Measurements from ENCODE around the gene R3HDM2. TPM values are rescaled to one million over a fixed set of nuclear protein-coding genes. Genes with fewer than 3 reads are reported as not detected.
A peak's percentile ranks its signal among the peaks of the same experiment; 100 is the strongest.

Gene R3HDM2
- total and polyA plus RNA-seq, 2 of the 13 experiments (the other 11 are each of a cell fraction or from before 2014, with no cell fraction given): 11.1 to 23.5 TPM

DNA sequence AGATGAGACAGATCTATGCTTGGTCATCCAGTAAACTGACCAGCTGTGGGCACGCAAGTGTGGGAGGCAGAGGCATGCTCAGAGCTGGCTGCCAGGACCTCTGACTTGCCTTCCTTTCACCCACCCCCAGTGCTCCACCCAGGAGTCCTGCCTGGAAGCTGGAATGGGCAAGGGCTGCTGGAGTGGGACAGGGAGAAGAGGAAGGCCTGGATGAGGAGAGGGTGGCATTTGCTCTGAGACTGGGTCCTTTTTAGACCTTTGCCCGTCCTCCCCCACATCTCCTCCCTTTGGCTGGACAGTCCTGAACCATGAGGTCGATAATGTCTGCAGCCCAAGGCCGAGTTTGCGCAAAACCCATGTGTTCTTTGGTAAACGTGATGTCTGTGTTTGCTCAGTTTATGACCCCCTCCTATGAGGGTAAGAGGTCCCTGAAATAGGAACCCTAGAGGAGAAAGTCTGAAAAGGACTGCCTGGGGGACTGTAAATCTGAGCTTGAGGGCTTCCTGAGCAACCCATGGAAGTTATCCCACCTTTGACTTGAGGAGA, 20.5 kb upstream of the R3HDM2 start (continued):
- no peak for TF ChIP-seq CENPT (CRISPR knock-in tag; IDR thresholded peaks at IDR 0.05; ENCODE audit: low read depth)
- TF ChIP-seq ELF3 (CRISPR knock-in tag; IDR thresholded peaks at IDR 0.05): peak; percentile 89
- TF ChIP-seq, protein P1, sequence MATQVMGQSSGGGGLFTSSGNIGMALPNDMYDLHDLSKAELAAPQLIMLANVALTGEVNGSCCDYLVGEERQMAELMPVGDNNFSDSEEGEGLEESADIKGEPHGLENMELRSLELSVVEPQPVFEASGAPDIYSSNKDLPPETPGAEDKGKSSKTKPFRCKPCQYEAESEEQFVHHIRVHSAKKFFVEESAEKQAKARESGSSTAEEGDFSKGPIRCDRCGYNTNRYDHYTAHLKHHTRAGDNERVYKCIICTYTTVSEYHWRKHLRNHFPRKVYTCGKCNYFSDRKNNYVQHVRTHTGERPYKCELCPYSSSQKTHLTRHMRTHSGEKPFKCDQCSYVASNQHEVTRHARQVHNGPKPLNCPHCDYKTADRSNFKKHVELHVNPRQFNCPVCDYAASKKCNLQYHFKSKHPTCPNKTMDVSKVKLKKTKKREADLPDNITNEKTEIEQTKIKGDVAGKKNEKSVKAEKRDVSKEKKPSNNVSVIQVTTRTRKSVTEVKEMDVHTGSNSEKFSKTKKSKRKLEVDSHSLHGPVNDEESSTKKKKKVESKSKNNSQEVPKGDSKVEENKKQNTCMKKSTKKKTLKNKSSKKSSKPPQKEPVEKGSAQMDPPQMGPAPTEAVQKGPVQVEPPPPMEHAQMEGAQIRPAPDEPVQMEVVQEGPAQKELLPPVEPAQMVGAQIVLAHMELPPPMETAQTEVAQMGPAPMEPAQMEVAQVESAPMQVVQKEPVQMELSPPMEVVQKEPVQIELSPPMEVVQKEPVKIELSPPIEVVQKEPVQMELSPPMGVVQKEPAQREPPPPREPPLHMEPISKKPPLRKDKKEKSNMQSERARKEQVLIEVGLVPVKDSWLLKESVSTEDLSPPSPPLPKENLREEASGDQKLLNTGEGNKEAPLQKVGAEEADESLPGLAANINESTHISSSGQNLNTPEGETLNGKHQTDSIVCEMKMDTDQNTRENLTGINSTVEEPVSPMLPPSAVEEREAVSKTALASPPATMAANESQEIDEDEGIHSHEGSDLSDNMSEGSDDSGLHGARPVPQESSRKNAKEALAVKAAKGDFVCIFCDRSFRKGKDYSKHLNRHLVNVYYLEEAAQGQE (IDR thresholded peaks at IDR 0.05; ENCODE audit: borderline replicate concordance in 1 of 2, low read depth in 1 of 2, low read length in 2 of 2): peak in 1 of 2 experiments; percentile 80; a peak in 2 of 4 replicates
- peak; percentile 98 for TF ChIP-seq RXRA (CRISPR knock-in tag; IDR thresholded peaks at IDR 0.05)
- TF ChIP-seq CC2D1A (CRISPR knock-in tag; IDR thresholded peaks at IDR 0.05): no peak
- TF ChIP-seq MAZ (IDR thresholded peaks at IDR 0.05; ENCODE audit: borderline replicate concordance, low read depth, low read length): peak; percentile 64; the same call in 1 of the 2 replicates
- peak; percentile 95 for TF ChIP-seq MAZ (CRISPR knock-in tag; IDR thresholded peaks at IDR 0.05; ENCODE audit: low read depth)
- TF ChIP-seq, protein P2, sequence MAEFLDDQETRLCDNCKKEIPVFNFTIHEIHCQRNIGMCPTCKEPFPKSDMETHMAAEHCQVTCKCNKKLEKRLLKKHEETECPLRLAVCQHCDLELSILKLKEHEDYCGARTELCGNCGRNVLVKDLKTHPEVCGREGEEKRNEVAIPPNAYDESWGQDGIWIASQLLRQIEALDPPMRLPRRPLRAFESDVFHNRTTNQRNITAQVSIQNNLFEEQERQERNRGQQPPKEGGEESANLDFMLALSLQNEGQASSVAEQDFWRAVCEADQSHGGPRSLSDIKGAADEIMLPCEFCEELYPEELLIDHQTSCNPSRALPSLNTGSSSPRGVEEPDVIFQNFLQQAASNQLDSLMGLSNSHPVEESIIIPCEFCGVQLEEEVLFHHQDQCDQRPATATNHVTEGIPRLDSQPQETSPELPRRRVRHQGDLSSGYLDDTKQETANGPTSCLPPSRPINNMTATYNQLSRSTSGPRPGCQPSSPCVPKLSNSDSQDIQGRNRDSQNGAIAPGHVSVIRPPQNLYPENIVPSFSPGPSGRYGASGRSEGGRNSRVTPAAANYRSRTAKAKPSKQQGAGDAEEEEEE (CRISPR knock-in tag; IDR thresholded peaks at IDR 0.05; ENCODE audit: borderline replicate concordance): no peak
- TF ChIP-seq ZNF451 (CRISPR knock-in tag; IDR thresholded peaks at IDR 0.05): peak; percentile 42; the same call in 1 of the 2 replicates
- TF ChIP-seq, protein P3, sequence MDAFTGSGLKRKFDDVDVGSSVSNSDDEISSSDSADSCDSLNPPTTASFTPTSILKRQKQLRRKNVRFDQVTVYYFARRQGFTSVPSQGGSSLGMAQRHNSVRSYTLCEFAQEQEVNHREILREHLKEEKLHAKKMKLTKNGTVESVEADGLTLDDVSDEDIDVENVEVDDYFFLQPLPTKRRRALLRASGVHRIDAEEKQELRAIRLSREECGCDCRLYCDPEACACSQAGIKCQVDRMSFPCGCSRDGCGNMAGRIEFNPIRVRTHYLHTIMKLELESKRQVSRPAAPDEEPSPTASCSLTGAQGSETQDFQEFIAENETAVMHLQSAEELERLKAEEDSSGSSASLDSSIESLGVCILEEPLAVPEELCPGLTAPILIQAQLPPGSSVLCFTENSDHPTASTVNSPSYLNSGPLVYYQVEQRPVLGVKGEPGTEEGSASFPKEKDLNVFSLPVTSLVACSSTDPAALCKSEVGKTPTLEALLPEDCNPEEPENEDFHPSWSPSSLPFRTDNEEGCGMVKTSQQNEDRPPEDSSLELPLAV (CRISPR knock-in tag; conservative IDR thresholded peaks at IDR 0.05; ENCODE audit: low read depth): no peak
- peak; percentile 81 for TF ChIP-seq ZZZ3 (CRISPR knock-in tag; IDR thresholded peaks at IDR 0.05; ENCODE audit: borderline replicate concordance)
- peak; percentile 51; the same call in 1 of the 2 replicates for TF ChIP-seq ZFP36L1 (CRISPR knock-in tag; IDR thresholded peaks at IDR 0.05)
- no peak for TF ChIP-seq ZNF841 (CRISPR knock-in tag; IDR thresholded peaks at IDR 0.05; ENCODE audit: borderline replicate concordance)
- TF ChIP-seq MEIS2 (CRISPR knock-in tag; IDR thresholded peaks at IDR 0.05): no peak; the same call in 1 of the 2 replicates
- peak; percentile 97; the same call in 1 of the 2 replicates for TF ChIP-seq ZNF614 (CRISPR knock-in tag; IDR thresholded peaks at IDR 0.05; ENCODE audit: borderline replicate concordance)
- TF ChIP-seq ATRX (CRISPR knock-in tag; IDR thresholded peaks at IDR 0.05; ENCODE audit: borderline replicate concordance): no peak
- TF ChIP-seq ZNF557 (CRISPR knock-in tag; IDR thresholded peaks at IDR 0.05): no peak
- 0 out of 2 replicates have a peak, but pooled peaks have one; percentile 71 for TF ChIP-seq ZKSCAN8 (CRISPR knock-in tag; IDR thresholded peaks at IDR 0.05; ENCODE audit: borderline replicate concordance)
- TF ChIP-seq, protein P4, sequence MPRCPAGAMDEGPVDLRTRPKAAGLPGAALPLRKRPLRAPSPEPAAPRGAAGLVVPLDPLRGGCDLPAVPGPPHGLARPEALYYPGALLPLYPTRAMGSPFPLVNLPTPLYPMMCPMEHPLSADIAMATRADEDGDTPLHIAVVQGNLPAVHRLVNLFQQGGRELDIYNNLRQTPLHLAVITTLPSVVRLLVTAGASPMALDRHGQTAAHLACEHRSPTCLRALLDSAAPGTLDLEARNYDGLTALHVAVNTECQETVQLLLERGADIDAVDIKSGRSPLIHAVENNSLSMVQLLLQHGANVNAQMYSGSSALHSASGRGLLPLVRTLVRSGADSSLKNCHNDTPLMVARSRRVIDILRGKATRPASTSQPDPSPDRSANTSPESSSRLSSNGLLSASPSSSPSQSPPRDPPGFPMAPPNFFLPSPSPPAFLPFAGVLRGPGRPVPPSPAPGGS (CRISPR knock-in tag; IDR thresholded peaks at IDR 0.05): peak; percentile 86; the same call in 1 of the 2 replicates
